Superior temporal gyrus (tissue), 1 donor: ENCODE measurements around the gene DMWD.

Experiments
- DNase-seq: peaks from one replicate; pipeline ENCODE4 v3.0.0-alpha.2; 2016; ENCODE audit errors: extremely low spot score

Gene DMWD

DNA sequence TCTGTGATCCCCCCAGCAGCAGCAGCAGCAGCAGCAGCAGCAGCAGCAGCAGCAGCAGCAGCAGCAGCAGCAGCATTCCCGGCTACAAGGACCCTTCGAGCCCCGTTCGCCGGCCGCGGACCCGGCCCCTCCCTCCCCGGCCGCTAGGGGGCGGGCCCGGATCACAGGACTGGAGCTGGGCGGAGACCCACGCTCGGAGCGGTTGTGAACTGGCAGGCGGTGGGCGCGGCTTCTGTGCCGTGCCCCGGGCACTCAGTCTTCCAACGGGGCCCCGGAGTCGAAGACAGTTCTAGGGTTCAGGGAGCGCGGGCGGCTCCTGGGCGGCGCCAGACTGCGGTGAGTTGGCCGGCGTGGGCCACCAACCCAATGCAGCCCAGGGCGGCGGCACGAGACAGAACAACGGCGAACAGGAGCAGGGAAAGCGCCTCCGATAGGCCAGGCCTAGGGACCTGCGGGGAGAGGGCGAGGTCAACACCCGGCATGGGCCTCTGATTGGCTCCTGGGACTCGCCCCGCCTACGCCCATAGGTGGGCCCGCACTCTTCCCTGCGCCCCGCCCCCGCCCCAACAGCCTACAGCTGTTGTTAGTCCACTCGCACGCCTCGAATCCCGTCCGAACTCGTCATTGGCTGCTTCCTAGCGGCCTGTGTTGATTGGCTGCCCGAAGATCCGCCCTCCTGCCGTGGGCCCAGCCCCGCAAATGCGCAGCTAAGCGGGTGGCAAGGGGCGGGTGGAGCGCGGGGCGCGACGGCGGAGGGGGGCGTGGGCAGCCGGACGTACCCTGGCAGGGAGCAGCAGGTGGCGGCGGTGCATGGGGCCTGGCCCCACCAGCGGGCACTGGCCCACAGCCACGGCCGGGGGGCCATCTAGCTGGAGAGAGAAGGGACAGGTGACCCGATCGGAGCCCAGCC lies 22.2 kb downstream of the DMWD start:
- DNase-seq, result peak; percentile 91

GRCh38 chr19:45769821-45770191 lies 22.8 kb downstream of the DMWD start:
- peak; percentile 67 for DNase-seq

DNA sequence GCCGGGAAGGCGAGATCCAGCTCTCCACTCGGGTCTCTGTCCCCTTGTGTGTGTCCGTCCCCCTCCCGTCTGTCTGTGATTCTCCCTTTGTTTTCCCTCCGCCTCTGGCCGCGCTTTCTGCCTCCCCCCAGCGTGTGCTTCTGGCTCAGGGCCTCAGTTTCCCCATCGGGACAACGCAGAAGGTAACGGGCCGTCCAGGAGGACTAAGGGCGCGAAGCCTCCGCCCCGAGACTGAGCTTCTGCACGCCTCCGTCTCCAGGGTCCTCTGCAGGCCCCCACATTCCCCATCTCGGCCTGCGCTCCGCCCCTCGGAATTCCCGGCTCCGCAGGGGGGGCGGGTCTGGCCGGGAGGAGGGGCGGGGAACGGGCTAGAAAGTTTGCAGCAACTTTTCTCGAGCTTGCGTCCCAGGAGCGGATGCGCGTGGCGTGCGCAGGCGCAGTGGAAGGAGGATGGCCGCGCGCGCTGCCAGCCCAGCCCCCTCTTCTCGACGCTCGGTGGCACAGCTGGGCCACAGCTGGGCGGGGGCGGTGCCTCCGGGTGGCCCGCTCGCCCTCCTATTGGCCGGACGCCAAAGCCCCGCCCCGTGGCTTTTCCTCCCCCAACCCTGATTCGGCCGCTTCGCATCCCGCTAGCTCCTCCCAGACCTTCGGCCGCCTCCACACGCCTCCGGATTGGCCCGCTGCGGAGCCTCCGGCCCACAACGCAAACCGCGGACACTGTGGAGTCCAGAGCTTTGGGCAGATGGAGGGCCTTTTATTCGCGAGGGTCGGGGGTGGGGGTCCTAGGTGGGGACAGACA lies 23.5 kb downstream of the DMWD start, which contains the start of gene SIX5:
Gene SIX5, minus strand, starts transcription at position 269 of the 799 bp plus-strand sequence. CDS start 408 bp downstream, outside the sequence.
- DNase-seq, result peak; percentile 96

DNA sequence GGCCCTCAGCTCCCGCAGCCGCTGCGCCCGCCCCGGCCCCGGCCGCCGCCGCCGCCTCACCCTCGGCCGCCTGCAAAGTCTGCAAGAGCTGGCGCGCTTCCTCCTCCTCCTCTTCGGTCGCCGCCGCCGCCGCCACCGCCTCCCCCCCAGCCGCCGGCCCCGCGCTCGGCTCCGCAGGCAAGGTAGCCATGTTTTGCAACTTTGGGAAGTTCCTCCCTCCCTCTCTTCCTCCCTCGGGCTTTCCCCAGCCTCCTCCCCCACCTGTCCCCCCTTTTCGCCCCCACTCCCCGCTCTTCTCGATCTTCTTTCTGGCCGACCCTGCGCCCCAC lies 24.0 kb downstream of the DMWD start:
- no peak for DNase-seq

DNA sequence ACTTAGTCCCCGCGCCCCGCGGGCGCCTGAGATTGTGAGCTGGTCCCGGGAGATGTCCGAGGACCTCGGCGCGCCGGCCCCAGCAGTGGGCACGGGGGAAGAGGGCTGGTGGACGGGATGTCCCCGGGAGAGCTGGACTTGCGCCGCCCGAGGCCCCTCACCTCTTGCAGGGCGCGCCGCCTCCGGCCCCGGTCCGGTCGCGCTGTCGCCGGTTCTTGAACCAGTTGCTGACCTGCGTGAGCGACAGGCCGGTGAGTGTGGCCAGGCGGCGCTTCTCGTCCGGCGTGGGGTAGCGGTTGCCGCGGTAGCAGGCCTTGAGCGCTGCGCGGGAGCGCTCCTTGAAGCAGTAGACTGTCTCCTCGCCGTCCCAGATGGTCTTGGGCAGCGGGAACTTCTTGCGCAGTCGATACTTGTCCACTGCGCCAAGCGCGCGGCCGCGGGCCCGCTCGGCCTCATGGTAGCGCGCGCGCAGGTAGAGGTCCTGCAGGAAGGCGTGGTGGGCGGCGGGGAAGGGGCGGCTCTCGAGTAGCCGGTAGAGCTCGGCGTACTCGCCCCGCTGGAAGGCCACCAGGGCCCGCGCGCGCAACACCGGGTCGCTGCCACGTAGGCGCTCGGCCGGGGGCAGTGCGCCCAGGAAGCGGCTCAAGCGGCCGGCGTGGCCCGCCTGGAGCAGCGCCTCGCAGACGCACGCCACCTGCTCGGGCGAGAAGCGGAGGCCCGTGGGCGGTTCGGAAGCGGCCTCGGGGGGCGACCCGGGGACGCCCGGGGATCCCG lies 24.6 kb downstream of the DMWD start:
- DNase-seq, result peak; percentile 16

DNA sequence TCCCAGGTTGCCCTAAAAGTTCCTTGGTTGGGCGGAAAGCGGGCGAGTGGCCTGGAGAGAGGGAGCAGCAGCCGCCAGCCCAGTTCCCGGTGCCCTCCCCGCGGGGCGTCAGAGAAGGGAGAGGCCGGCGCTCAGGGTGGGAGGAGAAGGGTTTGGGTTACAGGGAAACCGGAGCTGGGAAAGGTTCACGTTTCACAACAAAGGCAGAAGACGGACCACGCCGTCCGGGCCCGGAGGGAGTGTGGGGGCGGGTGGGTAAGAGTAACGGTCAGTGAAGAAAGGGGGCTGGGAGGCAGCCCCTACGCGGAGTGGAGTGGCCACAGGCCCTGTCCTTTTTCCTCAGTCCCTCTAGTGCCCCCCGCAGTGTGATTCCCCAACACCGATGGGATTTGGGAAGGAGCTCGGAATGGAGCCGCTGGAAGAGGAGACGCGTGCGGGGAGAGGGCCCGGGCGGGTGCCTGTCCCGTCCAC lies 25.2 kb downstream of the DMWD start:
- no peak for DNase-seq

- DNase-seq, result no peak
Observed at GRCh38 chr19:45766869-45767346, 25.7 kb downstream of the DMWD start.

- no peak for DNase-seq
Observed at GRCh38 chr19:45766296-45766868, 26.3 kb downstream of the DMWD start.

- no peak for DNase-seq
Observed at GRCh38 chr19:45765702-45766295, 26.8 kb downstream of the DMWD start.

GRCh38 chr19:45764945-45765701 lies 27.5 kb downstream of the DMWD start:
- DNase-seq, result no peak

DNA sequence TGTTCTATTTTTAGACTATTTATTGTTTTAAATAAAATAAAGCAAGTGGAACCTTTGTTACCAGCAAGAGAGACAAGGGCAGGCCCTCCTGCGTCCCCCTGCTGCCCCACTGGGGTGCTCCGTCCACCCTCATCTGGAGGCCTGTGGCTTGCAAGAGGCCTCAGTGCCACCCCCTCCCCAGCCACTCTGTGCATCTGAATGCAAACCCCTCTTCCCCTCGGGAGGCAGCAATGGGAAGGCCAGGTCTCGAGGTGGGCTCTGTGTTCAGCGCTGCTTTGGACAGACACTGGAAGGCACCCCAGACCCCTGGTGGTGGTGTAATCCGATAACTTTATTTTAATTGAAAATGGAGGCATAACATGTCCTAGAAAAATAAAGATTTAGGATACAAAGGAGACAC lies 28.2 kb downstream of the DMWD start:
- DNase-seq, result no peak

- no peak for DNase-seq
Observed at GRCh38 chr19:45763691-45764294, 28.9 kb downstream of the DMWD start.

GRCh38 chr19:45762870-45763631 lies 29.6 kb downstream of the DMWD start:
- no peak for DNase-seq

GRCh38 chr19:45761714-45762113 lies 30.9 kb downstream of the DMWD start:
- DNase-seq, result no peak

DNA sequence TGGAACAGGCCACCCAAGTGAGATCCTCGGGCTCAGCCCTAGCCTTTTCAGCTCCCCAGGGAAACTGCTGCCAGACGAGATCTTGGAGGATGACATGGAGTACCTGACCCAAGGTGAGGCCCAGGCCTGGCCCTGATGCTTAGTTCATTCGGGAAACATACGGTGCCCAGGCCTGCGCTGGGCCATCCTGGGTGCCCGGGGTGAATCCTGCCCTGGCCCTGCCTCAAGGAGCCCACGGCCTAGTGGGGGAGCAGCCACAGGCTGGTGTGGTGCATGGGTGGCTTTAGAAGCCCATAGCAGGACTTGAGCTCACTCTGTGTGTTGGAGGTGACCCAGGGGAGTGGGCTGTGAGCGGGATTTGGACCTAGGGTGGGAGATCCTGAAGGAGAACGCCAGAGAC lies 33.7 kb downstream of the DMWD start:
- DNase-seq, result no peak

- DNase-seq, result no peak
Observed at GRCh38 chr19:45757695-45758094, 35.0 kb downstream of the DMWD start.

- no peak for DNase-seq
Observed at GRCh38 chr19:45754323-45754722, 38.3 kb downstream of the DMWD start.

DNA sequence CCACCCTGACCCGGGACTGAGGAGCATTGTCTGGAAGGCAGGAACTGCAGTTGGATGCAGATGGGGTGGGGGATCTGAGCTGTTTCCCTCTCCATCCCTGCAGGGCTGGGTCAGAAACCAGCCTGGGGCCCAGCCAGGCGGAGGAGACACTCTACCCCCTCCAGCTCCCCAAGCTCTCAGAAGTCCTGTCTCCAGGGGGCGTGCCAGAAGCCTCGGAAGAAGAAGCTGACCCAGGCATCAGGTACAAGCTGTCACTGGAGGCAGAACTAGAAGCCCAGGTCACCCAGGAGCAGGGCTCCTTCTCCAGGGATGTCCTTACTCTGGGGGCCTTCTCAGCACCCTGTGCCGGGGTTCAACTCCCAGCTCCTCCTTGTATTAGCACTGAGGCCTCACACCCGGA lies 39.1 kb downstream of the DMWD start:
- no peak for DNase-seq

DNA sequence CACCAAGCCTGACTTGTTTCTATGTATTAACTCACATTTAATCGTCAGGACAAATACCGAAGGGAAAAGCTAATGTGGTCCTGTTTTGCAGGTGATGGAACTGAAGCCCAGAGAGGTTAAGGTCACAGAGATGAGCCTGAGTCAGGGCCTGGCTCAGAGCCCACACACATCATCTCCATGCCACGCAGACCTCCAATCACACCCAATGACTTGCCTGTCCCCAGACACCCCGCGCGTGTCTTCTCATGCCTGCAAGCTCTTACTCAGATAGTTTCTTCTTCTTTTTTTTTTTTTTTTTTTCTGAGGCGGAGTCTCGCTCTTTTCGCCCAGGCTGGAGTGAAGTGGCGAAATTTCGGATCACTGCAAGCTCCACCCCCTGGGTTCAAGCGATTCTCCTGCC lies 40.0 kb downstream of the DMWD start:
- DNase-seq, result no peak
